Stimulated activated CD8-positive, alpha-beta memory T cell treated with anti-CD3 and anti-CD28 coated beads, Interleukin-12 subunit alpha, Interleukin-12 subunit beta, amount 100 ng/mL, for 24 hours (primary cell): ENCODE measurements around the gene SFTPB.
"Not testable (repeated sequence)": the region's sequence is repeated elsewhere in the genome, so short reads cannot be mapped to it uniquely, and the experiment has no call there.

Source experiments
- DNase-seq: peaks from one replicate; pipeline ENCODE4 v3.0.0-alpha.2; 2020; ENCODE audit errors: extremely low read depth

Gene SFTPB

GRCh38 chr2:85675866-85676548 is 8.0 kb upstream of the SFTPB start:
- DNase-seq, result no peak

GRCh38 chr2:85675427-85675826 is 7.4 kb upstream of the SFTPB start:
- no peak for DNase-seq

GRCh38 chr2:85674417-85674816 is 6.4 kb upstream of the SFTPB start:
- no peak for DNase-seq

- DNase-seq, result no peak
Measured at GRCh38 chr2:85673716-85674375, 5.8 kb upstream of the SFTPB start.

GRCh38 chr2:85672456-85672855 is 4.5 kb upstream of the SFTPB start:
- DNase-seq, result no peak

- DNase-seq, result not testable (repeated sequence)
Measured at GRCh38 chr2:85670416-85670815, 2.4 kb upstream of the SFTPB start.

GRCh38 chr2:85669549-85669948 is 1.6 kb upstream of the SFTPB start:
- no peak for DNase-seq

GRCh38 chr2:85668857-85669142 is 801 bp upstream of the SFTPB start:
- DNase-seq, result no peak

- DNase-seq, result no peak
Measured at GRCh38 chr2:85667561-85668008, 414 bp downstream of the SFTPB start.

GRCh38 chr2:85666435-85667316 is 1.3 kb downstream of the SFTPB start:
- DNase-seq, result no peak

GRCh38 chr2:85666016-85666415 is 2.0 kb downstream of the SFTPB start:
- DNase-seq, result no peak

- no peak for DNase-seq
Measured at GRCh38 chr2:85665264-85665937, 2.6 kb downstream of the SFTPB start.

GRCh38 chr2:85663594-85664565 is 4.1 kb downstream of the SFTPB start:
- DNase-seq, result no peak

GRCh38 chr2:85662899-85663593 is 5.0 kb downstream of the SFTPB start:
- DNase-seq, result no peak

GRCh38 chr2:85661139-85661858 is 6.7 kb downstream of the SFTPB start:
- DNase-seq, result no peak

GRCh38 chr2:85660725-85661124 is 7.3 kb downstream of the SFTPB start:
- DNase-seq, result no peak

GRCh38 chr2:85660301-85660700 is 7.7 kb downstream of the SFTPB start:
- DNase-seq, result not testable (repeated sequence)

- DNase-seq, result no peak
Measured at GRCh38 chr2:85659324-85659981, 8.5 kb downstream of the SFTPB start.

- DNase-seq, result not testable (repeated sequence)
Measured at GRCh38 chr2:85657399-85657798, 10.6 kb downstream of the SFTPB start.
